Peyer's patch (tissue), 4 donors: ENCODE data around the gene LRTM1. TPM values are rescaled to one million over a fixed set of nuclear protein-coding genes. Genes with fewer than 3 reads are reported as not detected.

ENCODE experiments used
- DNase-seq, 3 donors: peaks; one replicate each; pipeline ENCODE4 v3.0.0-alpha.2; 2017 to 2019
- H3K27ac ChIP-seq, 4 donors: fragments of 200-600 bp; sonication (generic); one replicate each; pipeline ENCODE4 v1.5.1; 2016 to 2019
- H3K27me3 ChIP-seq, 2 donors: fragments of 200-600 bp; sonication (generic); one replicate each; pipeline ENCODE4 v1.5.1; 2019
- H3K36me3 ChIP-seq, 3 donors: fragments of 200-600 bp; sonication (generic); one replicate each; pipeline ENCODE4 v1.5.1; 2016 to 2019
- H3K4me1 ChIP-seq, 4 donors: fragments of 200-600 bp; sonication (generic); one replicate each; pipeline ENCODE4 v1.5.1; 2016 to 2019
- H3K4me3 ChIP-seq, 4 donors: fragments of 200-600 bp; sonication (generic); 1 replicate in 3 of 4; 2 replicates in 1 of 4; pipeline ENCODE4 v1.5.1; 2016 to 2019; ENCODE audit warnings: mild to moderate bottlenecking in 1 of 4
- H3K9me3 ChIP-seq, 4 donors: fragments of 200-600 bp; sonication (generic); one replicate each; pipeline ENCODE4 v1.5.1; 2016 to 2019; ENCODE audit warnings: mild to moderate bottlenecking in 1 of 4
- CTCF ChIP-seq, 6 experiments: fragments of 450-650 bp in 4 of 6; fragments of 200-600 bp in 2 of 6; sonication (generic) in 1 of 6; IDR thresholded peaks; one replicate each; pipeline ENCODE4 v1.5.1; 2017 to 2019; ENCODE audit warnings: antibody characterized with exemption in 6 of 6, mild to moderate bottlenecking in 3 of 6, moderate library complexity in 1 of 6
- POLR2A ChIP-seq, 2 donors: fragments of 450-650 bp; IDR thresholded peaks; one replicate each; pipeline ENCODE4 v1.5.1; 2017; ENCODE audit warnings: antibody characterized with exemption in 2 of 2, mild to moderate bottlenecking in 2 of 2, moderate library complexity in 2 of 2
- total RNA-seq, 4 donors: library from RNA; depleted of rRNA; stranded (reverse); fragments of >200 nt; gene quantifications; one replicate each; pipeline ENCODE4 v1.1.0, GENCODE V29; 2016

Gene LRTM1
- total RNA-seq, 4 donors from 2014 or later, result not detected

GRCh38 chr3:54901906-54902685 is 25.8 kb downstream of the LRTM1 start:
- Histone ChIP-seq H3K4me1 (no peaks in the 10 kb centered on the region), H3K4me3 (no peak overlapping the region), H3K27ac (no peak overlapping the region), H3K9me3 (no peaks in the 10 kb centered on the region), H3K36me3 (no peaks in the 10 kb centered on the region), H3K27me3 (no peaks in the 10 kb centered on the region)
- DNase-seq, result no peak
- TF ChIP-seq CTCF (IDR thresholded peaks at IDR 0.05), result no peak
- no peak for TF ChIP-seq POLR2A (IDR thresholded peaks at IDR 0.05)

DNA sequence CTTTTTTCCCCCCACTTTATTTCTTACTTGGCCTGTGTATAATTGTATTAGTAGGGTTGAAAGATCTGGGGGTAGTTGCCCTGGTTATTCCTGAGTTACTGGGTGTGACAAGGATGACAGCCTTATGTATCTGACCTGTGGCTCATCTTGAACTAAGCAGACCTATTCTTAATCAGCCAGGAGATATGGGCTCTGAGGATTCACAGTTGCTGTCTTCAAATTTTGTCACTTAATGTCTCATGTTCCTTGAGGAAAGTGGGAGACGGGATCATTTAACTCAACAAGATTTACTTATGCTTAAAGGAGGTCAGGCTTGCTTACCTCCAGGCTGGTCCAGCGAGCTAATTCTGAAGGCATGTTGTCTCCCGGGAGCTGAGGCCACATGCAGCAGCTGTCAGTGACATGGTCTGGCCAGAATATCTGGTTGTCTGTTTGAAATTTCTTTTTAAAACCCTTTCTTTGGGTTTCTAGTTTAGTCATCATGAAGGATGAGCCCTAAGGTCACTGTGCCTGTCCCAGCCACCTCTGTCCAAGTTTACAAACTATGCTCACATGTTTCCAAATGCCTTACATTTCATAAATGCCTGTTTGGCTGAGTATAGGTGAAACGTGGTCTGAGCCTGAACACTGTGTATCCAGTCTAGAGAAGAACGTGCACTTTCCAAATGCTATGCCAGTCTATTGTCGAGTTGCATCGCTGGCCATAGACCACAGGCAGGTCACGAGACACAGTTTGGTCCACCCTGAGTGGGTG is 26.8 kb downstream of the LRTM1 start:
- no peaks in the 10 kb centered on the region for H3K36me3 ChIP-seq
- TF ChIP-seq POLR2A (IDR thresholded peaks at IDR 0.05), result no peak
- no peak for TF ChIP-seq CTCF (IDR thresholded peaks at IDR 0.05)
- H3K27ac ChIP-seq, result no peak overlapping the region

GRCh38 chr3:54899273-54899672 is 28.6 kb downstream of the LRTM1 start:
- no peaks in the 10 kb centered on the region for H3K9me3 ChIP-seq
- no peak for DNase-seq
- no peaks in the 10 kb centered on the region for H3K27me3 ChIP-seq
- H3K36me3 ChIP-seq, result no peaks in the 10 kb centered on the region
- no peaks in the 10 kb centered on the region for H3K4me1 ChIP-seq
- no peak overlapping the region for H3K4me3 ChIP-seq
- no peak overlapping the region for H3K27ac ChIP-seq
- TF ChIP-seq POLR2A (IDR thresholded peaks at IDR 0.05) (no peak), CTCF (IDR thresholded peaks at IDR 0.05) (no peak)

More for the DNA sequence above, 26.8 kb downstream of the LRTM1 start:
- H3K9me3 ChIP-seq, result no peaks in the 10 kb centered on the region
- DNase-seq, result no peak
- H3K27me3 ChIP-seq, result no peaks in the 10 kb centered on the region
- no peaks in the 10 kb centered on the region for H3K4me1 ChIP-seq
- no peak overlapping the region for H3K4me3 ChIP-seq

DNA sequence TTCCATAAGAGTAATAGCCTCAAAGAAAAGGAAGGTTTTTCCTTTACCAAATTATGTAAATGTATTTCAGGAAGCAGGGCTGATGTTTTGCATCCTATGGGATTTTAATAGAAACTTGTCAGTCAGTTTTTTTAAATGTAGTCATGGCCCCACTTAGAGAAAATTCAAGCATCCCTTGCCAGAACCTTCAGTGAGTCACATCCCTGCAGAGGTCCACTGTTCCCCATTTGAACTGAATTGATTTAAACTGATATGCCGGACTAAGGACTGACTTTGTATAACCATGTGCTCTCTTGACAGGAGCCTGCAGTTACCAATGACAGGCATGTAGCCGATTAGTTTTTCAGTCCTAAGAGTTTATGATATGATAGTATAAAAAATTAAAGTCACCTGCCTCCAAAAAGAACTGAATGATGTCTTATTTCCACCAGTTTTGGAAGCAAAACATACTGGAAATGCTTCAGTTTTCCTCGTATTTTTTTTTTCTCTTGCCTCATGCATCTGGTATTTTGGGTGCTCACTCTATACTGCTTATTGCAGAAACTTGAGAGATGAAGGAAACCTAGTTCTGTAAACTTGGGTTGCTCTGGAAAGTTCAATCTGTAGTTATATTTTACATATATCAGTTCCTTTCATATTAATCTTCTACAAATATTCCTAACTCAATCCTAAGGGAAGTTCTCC is 30.7 kb downstream of the LRTM1 start:
- Histone ChIP-seq H3K9me3 (no peaks in the 10 kb centered on the region), H3K27ac (no peak overlapping the region), H3K27me3 (no peaks in the 10 kb centered on the region), H3K4me1 (no peaks in the 10 kb centered on the region), H3K4me3 (no peak overlapping the region), H3K36me3 (no peaks in the 10 kb centered on the region)
- no peak for DNase-seq
- no peak for TF ChIP-seq POLR2A (IDR thresholded peaks at IDR 0.05)
- TF ChIP-seq CTCF (IDR thresholded peaks at IDR 0.05), result no peak

GRCh38 chr3:54895613-54896012 is 32.2 kb downstream of the LRTM1 start:
- no peak for DNase-seq
- H3K27ac ChIP-seq, result no peak overlapping the region
- H3K4me3 ChIP-seq, result no peak overlapping the region
- H3K27me3 ChIP-seq, result no peaks in the 10 kb centered on the region
- H3K9me3 ChIP-seq, result no peaks in the 10 kb centered on the region
- no peaks in the 10 kb centered on the region for H3K36me3 ChIP-seq
- H3K4me1 ChIP-seq, result peaks cover 0 to 9% (median 0%) of the 10 kb centered on the region in 4 donors
- TF ChIP-seq POLR2A (IDR thresholded peaks at IDR 0.05) (no peak), CTCF (IDR thresholded peaks at IDR 0.05) (no peak)
